ENCODE measurements around the gene NTRK2.

Gene NTRK2

GRCh38 chr9:84669288-84670137 lies at the start of gene NTRK2:
NTRK2 (plus strand) TSS chr9:84669729; CDS start chr9:84670749, 1,020 bp downstream.
- DNase-seq, result no peak

GRCh38 chr9:84620338-84620737 lies 49.2 kb upstream of the NTRK2 start:
- no peak for DNase-seq

GRCh38 chr9:84621811-84622210 lies 47.7 kb upstream of the NTRK2 start:
- no peak for DNase-seq

- DNase-seq, result no peak
Measured at GRCh38 chr9:84622981-84623380, 46.5 kb upstream of the NTRK2 start.

- DNase-seq, result no peak
Measured at GRCh38 chr9:84636436-84636835, 33.1 kb upstream of the NTRK2 start.

- no peak for DNase-seq
Measured at GRCh38 chr9:84642553-84643141, 26.9 kb upstream of the NTRK2 start.

- no peak for DNase-seq
Measured at GRCh38 chr9:84647699-84648098, 21.8 kb upstream of the NTRK2 start.

- no peak for DNase-seq
Measured at GRCh38 chr9:84652496-84653120, 16.9 kb upstream of the NTRK2 start.

- no peak for DNase-seq
Measured at GRCh38 chr9:84655447-84655846, 14.1 kb upstream of the NTRK2 start.

GRCh38 chr9:84659313-84659712 lies 10.2 kb upstream of the NTRK2 start:
- no peak for DNase-seq

- DNase-seq, result no peak
Measured at GRCh38 chr9:84659773-84660172, 9.8 kb upstream of the NTRK2 start.

- no peak for DNase-seq
Measured at GRCh38 chr9:84667571-84668195, 1.8 kb upstream of the NTRK2 start.

- peak; percentile 18 for DNase-seq
Measured at GRCh38 chr9:84668196-84669012, 1.1 kb upstream of the NTRK2 start.

GRCh38 chr9:84669013-84669287 lies 579 bp upstream of the NTRK2 start:
- DNase-seq, result no peak

GRCh38 chr9:84670138-84671041 lies 861 bp downstream of the NTRK2 start:
- DNase-seq, result no peak

- no peak for DNase-seq
Measured at GRCh38 chr9:84671586-84672521, 2.3 kb downstream of the NTRK2 start.

- no peak for DNase-seq
Measured at GRCh38 chr9:84673806-84674205, 4.3 kb downstream of the NTRK2 start.

GRCh38 chr9:84677080-84677479 lies 7.6 kb downstream of the NTRK2 start:
- DNase-seq, result no peak

- DNase-seq, result no peak
Measured at GRCh38 chr9:84679571-84679970, 10.0 kb downstream of the NTRK2 start.

GRCh38 chr9:84681516-84682285 lies 12.2 kb downstream of the NTRK2 start:
- DNase-seq, result no peak
